ENCODE data around the gene LARP4.

DNA sequence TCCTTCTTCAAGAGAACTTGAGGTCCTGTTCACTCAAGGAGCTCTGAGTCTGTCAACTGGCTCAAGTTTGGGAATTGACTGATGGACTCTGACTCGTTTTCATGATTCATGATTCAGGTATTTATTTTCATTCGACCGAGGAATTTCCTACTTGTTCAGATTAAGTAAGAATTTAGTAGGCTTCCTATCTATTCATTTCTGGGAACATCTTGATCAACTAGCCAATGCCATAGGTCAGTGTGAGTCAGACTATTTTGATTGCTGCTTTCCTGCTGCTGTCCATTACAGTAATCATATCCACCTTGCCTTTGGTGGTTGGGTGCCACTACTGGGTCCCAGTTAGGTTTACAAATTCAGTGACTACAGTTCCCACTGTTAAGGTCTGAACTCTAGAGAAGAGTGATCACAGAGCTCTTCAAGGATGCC is 10.4 kb upstream of the LARP4 start:
- TF ChIP-seq, protein P1, sequence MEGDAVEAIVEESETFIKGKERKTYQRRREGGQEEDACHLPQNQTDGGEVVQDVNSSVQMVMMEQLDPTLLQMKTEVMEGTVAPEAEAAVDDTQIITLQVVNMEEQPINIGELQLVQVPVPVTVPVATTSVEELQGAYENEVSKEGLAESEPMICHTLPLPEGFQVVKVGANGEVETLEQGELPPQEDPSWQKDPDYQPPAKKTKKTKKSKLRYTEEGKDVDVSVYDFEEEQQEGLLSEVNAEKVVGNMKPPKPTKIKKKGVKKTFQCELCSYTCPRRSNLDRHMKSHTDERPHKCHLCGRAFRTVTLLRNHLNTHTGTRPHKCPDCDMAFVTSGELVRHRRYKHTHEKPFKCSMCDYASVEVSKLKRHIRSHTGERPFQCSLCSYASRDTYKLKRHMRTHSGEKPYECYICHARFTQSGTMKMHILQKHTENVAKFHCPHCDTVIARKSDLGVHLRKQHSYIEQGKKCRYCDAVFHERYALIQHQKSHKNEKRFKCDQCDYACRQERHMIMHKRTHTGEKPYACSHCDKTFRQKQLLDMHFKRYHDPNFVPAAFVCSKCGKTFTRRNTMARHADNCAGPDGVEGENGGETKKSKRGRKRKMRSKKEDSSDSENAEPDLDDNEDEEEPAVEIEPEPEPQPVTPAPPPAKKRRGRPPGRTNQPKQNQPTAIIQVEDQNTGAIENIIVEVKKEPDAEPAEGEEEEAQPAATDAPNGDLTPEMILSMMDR (IDR thresholded peaks at IDR 0.05), result no peak
- TF ChIP-seq SIN3A (IDR thresholded peaks at IDR 0.05; ENCODE audit: borderline replicate concordance, insufficient read depth, low read depth, low read length), result no peak
- no peak for TF ChIP-seq POLR2AphosphoS5 (IDR thresholded peaks at IDR 0.05; ENCODE audit: low read depth, low read length)
- TF ChIP-seq TCF7L2 (IDR thresholded peaks at IDR 0.05; ENCODE audit: low read depth, low read length), result no peak
- TF ChIP-seq, protein P2, sequence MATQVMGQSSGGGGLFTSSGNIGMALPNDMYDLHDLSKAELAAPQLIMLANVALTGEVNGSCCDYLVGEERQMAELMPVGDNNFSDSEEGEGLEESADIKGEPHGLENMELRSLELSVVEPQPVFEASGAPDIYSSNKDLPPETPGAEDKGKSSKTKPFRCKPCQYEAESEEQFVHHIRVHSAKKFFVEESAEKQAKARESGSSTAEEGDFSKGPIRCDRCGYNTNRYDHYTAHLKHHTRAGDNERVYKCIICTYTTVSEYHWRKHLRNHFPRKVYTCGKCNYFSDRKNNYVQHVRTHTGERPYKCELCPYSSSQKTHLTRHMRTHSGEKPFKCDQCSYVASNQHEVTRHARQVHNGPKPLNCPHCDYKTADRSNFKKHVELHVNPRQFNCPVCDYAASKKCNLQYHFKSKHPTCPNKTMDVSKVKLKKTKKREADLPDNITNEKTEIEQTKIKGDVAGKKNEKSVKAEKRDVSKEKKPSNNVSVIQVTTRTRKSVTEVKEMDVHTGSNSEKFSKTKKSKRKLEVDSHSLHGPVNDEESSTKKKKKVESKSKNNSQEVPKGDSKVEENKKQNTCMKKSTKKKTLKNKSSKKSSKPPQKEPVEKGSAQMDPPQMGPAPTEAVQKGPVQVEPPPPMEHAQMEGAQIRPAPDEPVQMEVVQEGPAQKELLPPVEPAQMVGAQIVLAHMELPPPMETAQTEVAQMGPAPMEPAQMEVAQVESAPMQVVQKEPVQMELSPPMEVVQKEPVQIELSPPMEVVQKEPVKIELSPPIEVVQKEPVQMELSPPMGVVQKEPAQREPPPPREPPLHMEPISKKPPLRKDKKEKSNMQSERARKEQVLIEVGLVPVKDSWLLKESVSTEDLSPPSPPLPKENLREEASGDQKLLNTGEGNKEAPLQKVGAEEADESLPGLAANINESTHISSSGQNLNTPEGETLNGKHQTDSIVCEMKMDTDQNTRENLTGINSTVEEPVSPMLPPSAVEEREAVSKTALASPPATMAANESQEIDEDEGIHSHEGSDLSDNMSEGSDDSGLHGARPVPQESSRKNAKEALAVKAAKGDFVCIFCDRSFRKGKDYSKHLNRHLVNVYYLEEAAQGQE (IDR thresholded peaks at IDR 0.05; ENCODE audit: insufficient read depth in 1 of 2, low read depth in 2 of 2, low read length in 1 of 2), result no peak
